NCI-H1694 (cell line): ENCODE results near the gene THOC5.

ENCODE experiments used
- DNase-seq: peaks from one replicate; lab custom pipeline; 2025; lab: John Stamatoyannopoulos, UW

Gene THOC5

DNA sequence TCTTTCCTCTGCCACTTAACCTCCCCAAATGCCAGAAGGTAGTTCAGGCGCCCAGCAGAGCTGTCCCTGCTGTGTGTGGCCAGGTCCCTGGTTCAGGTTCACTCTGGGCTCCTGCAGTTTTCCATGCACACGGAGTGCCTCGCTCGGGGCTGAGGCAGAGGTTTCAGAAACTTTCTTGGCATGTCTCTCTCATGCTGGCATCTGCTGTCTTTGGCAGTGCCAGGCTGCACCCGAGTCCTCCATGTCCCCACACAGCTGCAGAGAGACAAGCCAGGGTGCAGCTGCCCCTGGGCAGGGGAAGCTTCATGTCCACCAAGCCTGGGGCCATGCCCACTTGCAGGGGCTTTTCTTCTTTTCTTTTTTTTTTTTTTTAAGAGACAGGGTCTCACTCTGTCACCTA is 80.6 kb downstream of the THOC5 start:
- DNase-seq: no peak

DNA sequence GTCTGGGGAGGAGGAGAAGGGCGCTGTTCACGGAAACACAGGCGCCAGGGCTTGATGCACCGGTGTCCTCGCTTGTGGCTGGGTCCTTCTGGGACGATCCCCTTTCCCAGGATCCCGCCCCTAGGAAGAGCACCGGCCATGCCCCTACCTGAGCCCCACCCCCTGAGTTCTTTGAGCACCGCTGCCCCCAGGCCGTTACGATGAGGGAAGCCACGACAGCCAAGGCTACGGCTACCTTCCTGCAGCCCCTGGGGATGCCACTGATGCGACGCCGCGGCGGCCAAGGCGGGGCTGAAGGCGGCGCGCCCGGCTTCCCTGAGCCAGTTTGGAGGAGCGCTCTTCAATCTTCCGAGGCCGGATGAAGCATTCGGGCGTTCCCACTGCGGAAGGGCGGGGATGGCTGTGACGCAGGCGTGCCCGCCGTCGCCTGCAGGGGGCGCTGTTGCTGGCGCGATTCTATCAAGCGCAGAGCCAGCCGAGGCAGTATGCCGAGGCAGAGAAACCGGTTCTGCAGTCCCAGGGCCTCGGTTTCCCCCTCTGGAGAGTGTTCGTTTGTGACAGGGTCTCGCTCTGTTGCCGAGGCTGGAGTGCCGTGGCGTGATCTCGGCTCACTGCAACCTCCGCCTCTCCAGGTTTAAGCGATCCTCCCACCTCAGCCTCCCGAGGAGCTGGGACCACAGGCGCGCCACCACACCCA is 83.2 kb downstream of the THOC5 start:
- DNase-seq: no peak

DNA sequence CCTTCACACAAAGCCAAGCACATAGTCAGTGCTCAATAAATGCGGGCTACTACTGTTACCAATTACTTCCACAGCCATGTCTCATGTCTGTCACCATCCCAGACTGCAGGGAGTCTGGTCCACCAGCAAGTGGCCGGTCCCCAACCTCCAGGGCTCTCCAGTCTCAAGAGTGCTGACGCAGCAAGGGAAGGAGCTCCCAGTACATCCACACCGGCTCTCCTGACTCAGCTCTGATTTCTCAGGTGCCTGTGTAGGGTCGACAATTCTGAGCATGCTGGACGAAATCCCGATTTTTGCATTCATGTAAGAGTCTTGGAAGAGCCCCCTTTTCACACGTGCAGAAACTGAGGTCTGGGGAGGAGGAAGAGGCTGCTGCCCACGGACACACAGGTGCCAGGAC is 83.8 kb downstream of the THOC5 start:
- no peak for DNase-seq

DNA sequence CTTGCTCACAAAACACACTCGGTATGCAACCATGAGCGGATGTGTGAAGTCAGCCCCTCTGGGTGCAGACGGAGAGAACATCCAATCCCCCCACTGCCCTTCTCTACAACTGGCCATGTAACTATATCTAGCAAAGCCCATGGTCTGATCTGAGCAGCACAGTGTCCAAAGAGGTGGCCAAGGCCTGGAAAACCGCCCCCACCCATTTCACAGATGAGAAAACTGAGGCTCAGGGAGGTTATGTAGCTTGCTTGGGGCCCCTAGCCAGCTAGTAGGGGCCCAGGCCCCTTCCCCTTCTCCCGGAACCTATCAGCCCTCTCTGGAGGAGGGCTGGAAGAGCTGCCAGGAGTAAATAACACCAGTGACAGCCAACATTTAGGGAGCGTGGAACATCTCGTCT is 89.0 kb downstream of the THOC5 start:
- DNase-seq: no peak

DNA sequence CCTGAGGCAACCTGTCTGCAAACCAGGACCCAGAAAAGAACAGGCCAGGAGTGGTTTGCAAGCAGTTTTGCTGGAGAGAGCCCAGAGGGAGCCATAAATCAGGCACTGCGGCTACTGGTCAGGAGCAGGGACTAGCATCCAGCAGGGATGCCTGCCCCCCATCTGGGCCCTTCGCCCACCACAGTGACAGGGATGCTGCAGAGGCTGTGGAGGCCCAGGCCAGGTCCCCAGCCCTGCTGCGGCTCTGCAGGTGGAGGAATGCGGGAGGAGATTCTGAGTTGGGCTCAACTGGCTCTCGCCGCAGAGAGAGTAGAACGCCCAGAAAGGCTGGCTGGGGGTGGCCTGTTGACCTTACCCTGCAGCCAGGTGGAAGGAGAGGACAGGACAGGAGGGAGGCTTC is 89.9 kb downstream of the THOC5 start:
- DNase-seq: no peak

DNA sequence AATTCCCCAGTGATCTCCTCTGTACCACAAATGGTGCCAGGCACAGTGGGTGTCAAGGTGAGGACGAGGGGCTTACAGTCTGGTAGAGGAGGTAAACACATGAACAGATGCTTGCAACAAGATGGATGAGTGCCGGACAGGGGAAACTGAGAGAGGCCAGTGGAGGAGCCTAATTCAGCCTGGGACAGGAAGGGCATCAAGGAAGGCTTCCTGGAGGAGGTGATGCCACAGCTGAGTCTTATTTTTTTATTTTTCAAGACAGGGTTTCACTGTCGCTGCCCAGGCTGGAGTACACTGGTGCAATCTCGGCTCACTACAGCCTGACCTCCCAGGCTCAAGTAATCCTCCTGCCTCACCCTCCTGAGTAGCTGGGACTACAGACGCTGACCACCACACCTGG is 92.3 kb downstream of the THOC5 start:
- DNase-seq: no peak

DNA sequence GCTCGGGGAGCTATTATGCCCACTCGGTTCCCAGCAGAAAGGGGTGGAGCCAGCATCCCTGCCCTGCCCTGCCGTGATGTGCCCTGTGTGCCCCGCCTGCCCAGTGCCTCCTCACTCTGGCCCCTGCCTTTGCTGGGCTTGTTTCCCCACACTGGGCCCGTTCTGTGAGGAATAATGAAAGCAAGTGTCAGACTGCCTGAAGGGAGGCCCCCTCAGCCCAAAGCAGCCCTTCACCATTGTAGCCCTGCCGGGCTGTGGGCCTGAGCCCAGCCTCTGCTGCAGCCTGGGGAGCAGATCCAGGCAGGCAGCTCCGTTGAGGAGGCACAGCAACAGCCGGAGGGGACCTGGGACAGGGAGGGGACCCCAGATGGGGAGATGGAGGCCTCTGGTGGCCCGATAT is 93.8 kb downstream of the THOC5 start:
- no peak for DNase-seq

DNA sequence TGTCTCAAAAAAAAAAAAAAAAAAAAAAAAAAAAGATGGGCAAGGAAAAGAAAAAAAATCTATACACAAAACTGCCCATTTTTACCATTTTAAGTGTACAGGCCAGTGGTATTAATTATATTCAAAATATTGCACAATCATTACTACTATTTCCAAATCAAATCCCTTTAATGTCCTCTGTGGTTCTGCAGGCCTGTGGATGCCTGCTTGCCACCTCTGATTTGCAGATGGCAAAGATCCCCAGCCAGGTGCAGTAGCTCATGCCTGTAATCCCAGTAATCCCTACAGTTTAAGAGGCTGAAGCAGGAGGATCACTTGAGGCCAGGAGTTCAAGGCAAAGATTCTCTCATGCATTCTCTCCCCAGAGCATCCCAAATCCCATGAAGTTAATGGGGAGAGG is 95.0 kb downstream of the THOC5 start:
- no peak for DNase-seq

DNA sequence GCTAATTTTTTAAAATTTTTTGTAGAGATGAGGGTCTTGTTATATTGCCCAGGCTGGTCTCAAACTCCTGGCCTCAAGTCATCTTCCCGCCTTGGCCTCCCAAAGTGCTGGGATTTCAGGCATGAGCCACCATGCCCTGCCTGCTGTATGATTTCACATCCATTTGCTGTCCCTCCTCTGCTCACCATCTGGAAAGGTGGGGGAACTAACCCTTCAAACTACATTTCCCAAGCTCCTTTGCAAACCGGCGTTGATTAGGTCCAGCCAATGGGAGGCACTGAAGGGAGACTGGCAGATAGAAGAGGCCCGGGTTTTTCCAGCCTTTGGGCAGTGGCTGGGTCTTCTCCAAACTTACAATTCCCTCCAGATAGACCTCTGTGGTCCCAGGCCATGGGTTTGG is 95.8 kb downstream of the THOC5 start:
- peak; percentile 35 for DNase-seq

DNA sequence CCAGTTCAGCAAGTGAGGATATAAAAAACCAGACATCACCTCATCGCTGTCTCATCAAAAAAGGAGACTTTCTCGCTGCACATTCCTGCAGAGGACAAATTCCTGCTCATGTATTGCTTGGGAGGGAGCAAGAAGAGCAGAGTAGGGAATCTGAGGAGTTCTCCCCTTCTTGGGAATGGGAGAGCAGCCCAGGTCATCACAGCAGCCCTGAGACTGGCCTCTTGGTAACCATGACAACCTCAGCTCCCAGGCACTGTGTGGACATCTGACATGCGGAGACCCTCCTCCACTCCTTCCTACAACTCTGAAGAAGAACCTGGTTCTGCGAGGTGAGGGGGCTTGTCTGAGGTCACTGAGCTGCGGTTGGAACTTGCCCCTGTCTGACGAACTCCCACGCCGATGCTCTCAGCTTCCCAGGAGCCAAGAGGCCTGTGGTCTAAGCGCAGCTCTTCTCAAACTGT is 97.3 kb downstream of the THOC5 start:
- DNase-seq: no peak
